Measurements from ENCODE around the gene IFNL2.

IFNL2 gene

GRCh38 chr19:39316627-39317321 is 48.6 kb downstream of the IFNL2 start:
- no peak for DNase-seq

- DNase-seq, result no peak
These were observed 49.3 kb downstream of the IFNL2 start for GRCh38 chr19:39317476-39317875.

GRCh38 chr19:39318071-39318470 is 49.9 kb downstream of the IFNL2 start:
- DNase-seq, result no peak

GRCh38 chr19:39318690-39319089 is 50.5 kb downstream of the IFNL2 start:
- DNase-seq, result no peak

- DNase-seq, result no peak
These were observed 51.1 kb downstream of the IFNL2 start for GRCh38 chr19:39319098-39319891.
